Measurements from ENCODE around the gene DGKE. TPM values are rescaled to one million over a fixed set of nuclear protein-coding genes. Genes with fewer than 3 reads are reported as not detected.

DGKE gene
- total and polyA plus RNA-seq, 8 donors: 7.3 to 14.7 (median 12.9) TPM

DNA sequence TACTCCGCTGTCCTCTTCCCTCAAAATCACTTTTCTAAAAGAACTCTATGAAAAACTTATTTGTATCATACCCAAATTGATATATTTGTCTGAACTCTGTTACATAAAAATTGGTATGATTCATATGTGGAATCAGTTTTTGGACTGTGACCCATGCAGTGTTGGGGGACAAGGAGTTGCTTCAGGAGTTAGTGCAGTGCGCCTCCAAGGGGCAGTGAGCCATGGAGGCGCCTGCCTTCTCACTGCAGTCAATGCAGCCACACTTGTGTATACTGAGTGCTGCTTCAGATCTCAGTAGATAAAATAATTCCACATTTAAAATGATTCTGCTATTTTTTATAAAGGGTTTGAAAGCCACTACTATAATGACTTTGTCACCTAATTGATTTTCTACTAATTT, 32.5 kb downstream of the DGKE start:
- DNase-seq (no peak), ATAC-seq (no peak)
- Histone ChIP-seq H3K9me3 (no peaks in the 10 kb centered on the region), H3K4me1 (no peaks in the 10 kb centered on the region), H3K36me3 (peaks cover 0 to 6% of the 10 kb centered on the region in 2 donors), H3K27ac (no peak overlapping the region), H3K4me3 (no peak overlapping the region), H3K27me3 (no peaks in the 10 kb centered on the region)
- no peak for TF ChIP-seq CTCF (IDR thresholded peaks at IDR 0.05)
- intact Hi-C loops (cut with DNase I): no loop called here

- intact Hi-C loops (cut with DNase I): no loop called here
- no peak for TF ChIP-seq CTCF (IDR thresholded peaks at IDR 0.05)
These were observed 34.0 kb downstream of the DGKE start for GRCh38 chr17:56867948-56868376.

GRCh38 chr17:56868716-56869115, 34.8 kb downstream of the DGKE start:
- Histone ChIP-seq H3K4me3 (no peak overlapping the region), H3K36me3 (no peaks in the 10 kb centered on the region), H3K27ac (peak overlapping the region in 1 of 2 donors; percentile 23), H3K4me1 (no peaks in the 10 kb centered on the region), H3K27me3 (no peaks in the 10 kb centered on the region), H3K9me3 (no peaks in the 10 kb centered on the region)
- TF ChIP-seq CTCF (IDR thresholded peaks at IDR 0.05): no peak
- intact Hi-C loops (cut with DNase I): no loop called here
- ATAC-seq: no peak
- no peak for DNase-seq

More at GRCh38 chr17:56867948-56868376, 34.0 kb downstream of the DGKE start:
- ATAC-seq (peak; percentile 44), DNase-seq (no peak)
- Histone ChIP-seq H3K27ac (peak overlapping the region in 1 of 2 donors; percentile 23), H3K36me3 (no peaks in the 10 kb centered on the region), H3K4me3 (no peak overlapping the region), H3K4me1 (no peaks in the 10 kb centered on the region), H3K9me3 (no peaks in the 10 kb centered on the region), H3K27me3 (no peaks in the 10 kb centered on the region)

- H3K36me3 ChIP-seq: no peaks in the 10 kb centered on the region
- no peak for DNase-seq
- H3K27ac ChIP-seq: no peak overlapping the region
- no peaks in the 10 kb centered on the region for H3K27me3 ChIP-seq
- H3K9me3 ChIP-seq: no peaks in the 10 kb centered on the region
- no peak overlapping the region for H3K4me3 ChIP-seq
- TF ChIP-seq CTCF (IDR thresholded peaks at IDR 0.05): no peak
- intact Hi-C loops (cut with DNase I): no loop called here
- H3K4me1 ChIP-seq: no peaks in the 10 kb centered on the region
- no peak for ATAC-seq
These were observed 36.2 kb downstream of the DGKE start for GRCh38 chr17:56870081-56870651.

- peaks cover 0 to 3% of the 10 kb centered on the region in 2 donors for H3K4me1 ChIP-seq
- DNase-seq (no peak), ATAC-seq (no peak)
- H3K27ac ChIP-seq: no peak overlapping the region
- no peak for TF ChIP-seq CTCF (IDR thresholded peaks at IDR 0.05)
- H3K27me3 ChIP-seq: no peaks in the 10 kb centered on the region
- no peaks in the 10 kb centered on the region for H3K9me3 ChIP-seq
- intact Hi-C loops (cut with DNase I): no loop called here
- H3K36me3 ChIP-seq: no peaks in the 10 kb centered on the region
- H3K4me3 ChIP-seq: no peak overlapping the region
These were observed 42.8 kb downstream of the DGKE start for GRCh38 chr17:56876766-56877179.
